CD4-positive, alpha-beta T cell treated with Interleukin-4 for 4 hours (primary cell): ENCODE data around the gene GSTA5.
"Not testable (repeated sequence)": the region's sequence is repeated elsewhere in the genome, so short reads cannot be mapped to it uniquely, and the experiment has no call there.

ENCODE experiments used
- DNase-seq: peaks from one replicate; pipeline ENCODE4 v3.0.0-alpha.2; 2020

GSTA5 gene

GRCh38 chr6:52830869-52831268 is 9.7 kb downstream of the GSTA5 start:
- not testable (repeated sequence) for DNase-seq

- DNase-seq = no peak
Measured at GRCh38 chr6:52829046-52829817, 11.4 kb downstream of the GSTA5 start.

- not testable (repeated sequence) for DNase-seq
Measured at GRCh38 chr6:52828621-52829020, 12.0 kb downstream of the GSTA5 start.

GRCh38 chr6:52827073-52827783 is 13.4 kb downstream of the GSTA5 start:
- not testable (repeated sequence) for DNase-seq

- DNase-seq = no peak
Measured at GRCh38 chr6:52826513-52826912, 14.1 kb downstream of the GSTA5 start.

GRCh38 chr6:52825900-52826459 is 14.6 kb downstream of the GSTA5 start:
- DNase-seq = not testable (repeated sequence)

GRCh38 chr6:52825270-52825793 is 15.3 kb downstream of the GSTA5 start:
- not testable (repeated sequence) for DNase-seq

- no peak for DNase-seq
Measured at GRCh38 chr6:52821842-52822241, 18.8 kb downstream of the GSTA5 start.

GRCh38 chr6:52820198-52820597 is 20.4 kb downstream of the GSTA5 start:
- DNase-seq = no peak

GRCh38 chr6:52815167-52816092 is 25.2 kb downstream of the GSTA5 start:
- DNase-seq = peak; percentile 52

- DNase-seq = not testable (repeated sequence)
Measured at GRCh38 chr6:52814545-52814944, 26.1 kb downstream of the GSTA5 start.

- DNase-seq = not testable (repeated sequence)
Measured at GRCh38 chr6:52809777-52810176, 30.8 kb downstream of the GSTA5 start.

- no peak for DNase-seq
Measured at GRCh38 chr6:52808660-52809059, 32.0 kb downstream of the GSTA5 start.

- DNase-seq = not testable (repeated sequence)
Measured at GRCh38 chr6:52803668-52804255, 36.9 kb downstream of the GSTA5 start, which contains the start of gene GSTA1. TSS of gene GSTA1 (minus strand) at chr6:52803816. CDS start at chr6:52799267, 4,549 bp downstream.

GRCh38 chr6:52802806-52803205 is 37.8 kb downstream of the GSTA5 start:
- no peak for DNase-seq

- DNase-seq = no peak
Measured at GRCh38 chr6:52801188-52801841, 39.3 kb downstream of the GSTA5 start.

GRCh38 chr6:52799272-52799671 is 41.3 kb downstream of the GSTA5 start:
- DNase-seq = not testable (repeated sequence)

- not testable (repeated sequence) for DNase-seq
Measured at GRCh38 chr6:52794366-52794765, 46.2 kb downstream of the GSTA5 start.

- DNase-seq = no peak
Measured at GRCh38 chr6:52790861-52791260, 49.8 kb downstream of the GSTA5 start.

- not testable (repeated sequence) for DNase-seq
Measured at GRCh38 chr6:52789658-52790057, 51.0 kb downstream of the GSTA5 start.

- no peak for DNase-seq
Measured at GRCh38 chr6:52788478-52788877, 52.1 kb downstream of the GSTA5 start.
